NB4 (cell line): ENCODE measurements around the gene SH3GL2.

Source experiments
- CTCF ChIP-seq: IDR thresholded peaks from one replicate; pipeline ENCODE4 v1.5.1; 2012; ENCODE audit warnings: low read depth, low read length
- MAX ChIP-seq: IDR thresholded peaks from 2 replicates; pipeline ENCODE4 v1.6.1; 2011; ENCODE audit warnings: low read depth, low read length
- MYC ChIP-seq: IDR thresholded peaks from 2 replicates; pipeline ENCODE4 v1.6.1; 2011; ENCODE audit warnings: low read depth, low read length
- POLR2A ChIP-seq: IDR thresholded peaks from 2 replicates; pipeline ENCODE4 v1.6.1; 2011; ENCODE audit warnings: mild to moderate bottlenecking; ENCODE audit not compliant: insufficient read length; ENCODE audit errors: extremely low read depth

DNA sequence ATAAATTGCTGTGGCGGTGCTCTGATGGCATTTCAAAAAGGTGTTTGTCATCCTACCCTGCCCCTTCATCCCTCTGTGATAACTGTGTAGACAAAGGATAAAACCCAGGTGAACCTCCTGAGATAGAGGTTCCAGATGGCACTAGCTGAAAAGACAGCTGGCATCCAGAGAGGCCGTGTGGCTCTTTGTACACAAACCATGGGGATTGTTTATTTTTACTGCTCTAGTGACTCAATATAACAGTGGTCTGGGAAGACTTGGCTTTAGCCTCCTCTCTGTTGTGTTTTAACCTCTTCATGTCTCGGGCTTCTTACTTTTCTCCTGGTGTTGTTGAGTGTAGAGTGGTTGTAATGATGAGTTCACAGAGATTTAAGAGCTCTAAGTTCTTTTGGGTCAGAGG, 48.8 kb downstream of the SH3GL2 start:
- TF ChIP-seq CTCF (no peak), MAX (no peak), POLR2A (no peak), MYC (no peak)
